Activated T-helper 17 cell treated with anti-CD3 and anti-CD28 coated beads, Interleukin-2, amount 50 U/mL, for 72 hours (primary cell): Measurements from ENCODE around the gene C2orf81. TPM values are rescaled to one million over a fixed set of nuclear protein-coding genes. Genes with fewer than 3 reads are reported as not detected.
"Not testable (repeated sequence)": the region's sequence is repeated elsewhere in the genome, so short reads cannot be mapped to it uniquely, and the experiment has no call there.

Experiments used
- ATAC-seq: fragments of 150-1000 bp; cut with Tn5 transposase; replicated peaks from 2 replicates; pipeline ENCODE4 v1.10.0; 2021; ENCODE audit warnings: mild to moderate bottlenecking, moderate library complexity
- H3K27ac Mint-ChIP-seq: one replicate; pipeline ENCODE4 v1.8.0; 2022; ENCODE audit warnings: mixed read lengths
- H3K27me3 Mint-ChIP-seq: one replicate; pipeline ENCODE4 v1.8.0; 2022; ENCODE audit warnings: mixed read lengths
- H3K36me3 Mint-ChIP-seq: one replicate; pipeline ENCODE4 v1.8.0; 2022; ENCODE audit warnings: low read depth, mild to moderate bottlenecking, mixed read lengths
- H3K4me1 Mint-ChIP-seq: one replicate; pipeline ENCODE4 v1.8.0; 2022; ENCODE audit warnings: mixed read lengths
- H3K4me3 Mint-ChIP-seq: one replicate; pipeline ENCODE4 v1.8.0; 2022; ENCODE audit warnings: mild to moderate bottlenecking, mixed read lengths
- H3K9me3 Mint-ChIP-seq: one replicate; pipeline ENCODE4 v1.8.0; 2022; ENCODE audit warnings: mixed read lengths
- total RNA-seq, 2 donors: library from RNA; stranded (reverse); gene quantifications; one replicate each; pipeline ENCODE4 v1.2.3, GENCODE V29; 2022

Gene C2orf81
- total RNA-seq, 2 donors from 2014 or later: 2.3 to 9.7 TPM

- Mint-ChIP-seq H3K27ac (peak within 1 kb of the TSS; percentile 99), H3K9me3 (no peaks in the 10 kb centered on the region), H3K4me3 (peak within 1 kb of the TSS; percentile 100), H3K27me3 (no peaks in the 10 kb centered on the region), H3K36me3 (peaks cover 41% of the 10 kb centered on the region), H3K4me1 (peaks cover 46% of the 10 kb centered on the region)
- ATAC-seq: peak; percentile 65
These were observed 33.5 kb upstream of the C2orf81 start, which contains the start of gene INO80B for GRCh38 chr2:74454654-74455511. INO80B (plus strand) TSS chr2:74455087; CDS start chr2:74455117, 30 bp downstream.

- Mint-ChIP-seq H3K4me3 (no peak overlapping the region), H3K36me3 (peaks cover 13% of the 10 kb centered on the region), H3K27ac (no peak overlapping the region), H3K9me3 (no peaks in the 10 kb centered on the region), H3K4me1 (peaks cover 20% of the 10 kb centered on the region), H3K27me3 (no peaks in the 10 kb centered on the region)
- no peak for ATAC-seq
These were observed 29.3 kb upstream of the C2orf81 start for GRCh38 chr2:74450570-74451190.

- H3K27ac Mint-ChIP-seq: no peak overlapping the region
- peaks cover 5% of the 10 kb centered on the region for H3K4me1 Mint-ChIP-seq
- H3K36me3 Mint-ChIP-seq: no peaks in the 10 kb centered on the region
- no peaks in the 10 kb centered on the region for H3K9me3 Mint-ChIP-seq
- no peaks in the 10 kb centered on the region for H3K27me3 Mint-ChIP-seq
- no peak overlapping the region for H3K4me3 Mint-ChIP-seq
- no peak for ATAC-seq
These were observed 27.4 kb upstream of the C2orf81 start for GRCh38 chr2:74448771-74449170.

GRCh38 chr2:74447230-74447999 is 26.0 kb upstream of the C2orf81 start:
- H3K4me1 Mint-ChIP-seq: no peaks in the 10 kb centered on the region
- no peak for ATAC-seq
- H3K9me3 Mint-ChIP-seq: no peaks in the 10 kb centered on the region
- no peak overlapping the region for H3K4me3 Mint-ChIP-seq
- H3K36me3 Mint-ChIP-seq: no peaks in the 10 kb centered on the region
- peaks cover 1% of the 10 kb centered on the region for H3K27me3 Mint-ChIP-seq
- no peak overlapping the region for H3K27ac Mint-ChIP-seq

- Mint-ChIP-seq H3K4me1 (no peaks in the 10 kb centered on the region), H3K27me3 (peaks cover 8% of the 10 kb centered on the region), H3K27ac (no peak overlapping the region), H3K9me3 (no peaks in the 10 kb centered on the region), H3K4me3 (no peak overlapping the region), H3K36me3 (no peaks in the 10 kb centered on the region)
- no peak for ATAC-seq
These were observed 23.3 kb upstream of the C2orf81 start for GRCh38 chr2:74444498-74445318.

GRCh38 chr2:74442483-74443297 is 21.3 kb upstream of the C2orf81 start:
- not testable (repeated sequence) for H3K9me3 Mint-ChIP-seq

GRCh38 chr2:74441690-74442482 is 20.5 kb upstream of the C2orf81 start, which contains the start of gene RTKN:
RTKN (minus strand) TSS chr2:74441937; CDS start chr2:74441816, 121 bp downstream.
- Mint-ChIP-seq H3K27me3 (peaks cover 19% of the 10 kb centered on the region), H3K4me3 (peak within 1 kb of the TSS; percentile 74), H3K36me3 (no peaks in the 10 kb centered on the region), H3K27ac (no peak within 1 kb of the TSS), H3K4me1 (no peaks in the 10 kb centered on the region), H3K9me3 (no peaks in the 10 kb centered on the region)
- ATAC-seq: peak; percentile 64

More at GRCh38 chr2:74442483-74443297, 21.3 kb upstream of the C2orf81 start:
- peak overlapping the region; percentile 74 for H3K4me3 Mint-ChIP-seq
- H3K36me3 Mint-ChIP-seq, ATAC-seq, H3K4me1 Mint-ChIP-seq, H3K27ac Mint-ChIP-seq: not testable (repeated sequence)
- H3K27me3 Mint-ChIP-seq: peaks cover 19% of the 10 kb centered on the region

GRCh38 chr2:74441170-74441689 is 19.8 kb upstream of the C2orf81 start:
- ATAC-seq: no peak
- peak overlapping the region; percentile 74 for H3K4me3 Mint-ChIP-seq
- no peaks in the 10 kb centered on the region for H3K9me3 Mint-ChIP-seq
- no peaks in the 10 kb centered on the region for H3K36me3 Mint-ChIP-seq
- peaks cover 19% of the 10 kb centered on the region for H3K27me3 Mint-ChIP-seq
- H3K27ac Mint-ChIP-seq: no peak overlapping the region
- H3K4me1 Mint-ChIP-seq: no peaks in the 10 kb centered on the region

- ATAC-seq: peak; percentile 77
- Mint-ChIP-seq H3K36me3 (no peaks in the 10 kb centered on the region), H3K27me3 (peaks cover 19% of the 10 kb centered on the region), H3K27ac (no peak overlapping the region), H3K9me3 (no peaks in the 10 kb centered on the region), H3K4me1 (no peaks in the 10 kb centered on the region), H3K4me3 (peak overlapping the region; percentile 74)
These were observed 19.2 kb upstream of the C2orf81 start for GRCh38 chr2:74440378-74441169.

GRCh38 chr2:74439803-74440377 is 18.5 kb upstream of the C2orf81 start:
- no peak overlapping the region for H3K27ac Mint-ChIP-seq
- no peak for ATAC-seq
- H3K27me3 Mint-ChIP-seq: peaks cover 19% of the 10 kb centered on the region
- no peaks in the 10 kb centered on the region for H3K36me3 Mint-ChIP-seq
- H3K9me3 Mint-ChIP-seq: no peaks in the 10 kb centered on the region
- no peaks in the 10 kb centered on the region for H3K4me1 Mint-ChIP-seq
- H3K4me3 Mint-ChIP-seq: peak overlapping the region; percentile 23

GRCh38 chr2:74439373-74439772 is 18.0 kb upstream of the C2orf81 start:
- no peak for ATAC-seq
- no peak overlapping the region for H3K4me3 Mint-ChIP-seq
- peaks cover 19% of the 10 kb centered on the region for H3K27me3 Mint-ChIP-seq

More at GRCh38 chr2:74439373-74439772, 18.0 kb upstream of the C2orf81 start:
- Mint-ChIP-seq H3K9me3 (no peaks in the 10 kb centered on the region), H3K27ac (no peak overlapping the region), H3K4me1 (no peaks in the 10 kb centered on the region), H3K36me3 (no peaks in the 10 kb centered on the region)
